IPS DF 6.9 (cell line): ENCODE data around the gene MEX3C.

ENCODE experiments used
- DNase-seq: peaks from one replicate; pipeline ENCODE4 v3.0.0-alpha.2; 2013; ENCODE audit warnings: low read depth, low spot score
- H3K27ac ChIP-seq: one replicate; pipeline ENCODE4 v1.5.1; 2013; ENCODE audit warnings: low read length, control low read depth
- H3K27me3 ChIP-seq: 2 replicates; pipeline ENCODE4 v1.6.1; 2013; ENCODE audit warnings: mild to moderate bottlenecking, low read length; ENCODE audit not compliant: control insufficient read depth, insufficient read depth
- H3K36me3 ChIP-seq: 2 replicates; pipeline ENCODE4 v1.6.1; 2013; ENCODE audit warnings: low read length; ENCODE audit not compliant: control insufficient read depth, insufficient read depth
- H3K4me1 ChIP-seq: 2 replicates; pipeline ENCODE4 v1.6.1; 2013; ENCODE audit warnings: low read length; ENCODE audit not compliant: control insufficient read depth, insufficient read depth
- H3K4me3 ChIP-seq: 2 replicates; pipeline ENCODE4 v1.5.1; 2013; ENCODE audit warnings: mild to moderate bottlenecking, low read length
- H3K9me3 ChIP-seq: 2 replicates; pipeline ENCODE4 v1.6.1; 2013; ENCODE audit warnings: low read length, inconsistent platforms; ENCODE audit not compliant: control insufficient read depth, insufficient read depth
- WGBS: extraction: QIAGEN DNeasy Blood & Tissue Kit; methylation state at CpG from one replicate; pipeline ENCODE4 v1.1.7; 2013; ENCODE audit warnings: mixed read lengths, missing lambda C conversion rate; ENCODE audit not compliant: insufficient read length, insufficient coverage; 5-methylcytosine and 5-hydroxymethylcytosine counted together

MEX3C gene

GRCh38 chr18:51212606-51213005 lies 15.1 kb upstream of the MEX3C start:
- Histone ChIP-seq H3K9me3 (no peaks in the 10 kb centered on the region), H3K27me3 (no peaks in the 10 kb centered on the region), H3K4me3 (no peak overlapping the region), H3K4me1 (no peaks in the 10 kb centered on the region), H3K36me3 (no peaks in the 10 kb centered on the region), H3K27ac (no peak overlapping the region)
- WGBS = no CpG with 5 or more reads among the region's 2 CpGs
- DNase-seq = no peak

GRCh38 chr18:51211552-51211951 lies 14.1 kb upstream of the MEX3C start:
- H3K4me3 ChIP-seq = no peak overlapping the region
- H3K27ac ChIP-seq = no peak overlapping the region
- H3K36me3 ChIP-seq = no peaks in the 10 kb centered on the region
- no peaks in the 10 kb centered on the region for H3K9me3 ChIP-seq
- H3K27me3 ChIP-seq = no peaks in the 10 kb centered on the region
- DNase-seq = no peak
- H3K4me1 ChIP-seq = no peaks in the 10 kb centered on the region
- WGBS = no CpG with 5 or more reads among the region's 4 CpGs

- Histone ChIP-seq H3K36me3 (no peaks in the 10 kb centered on the region), H3K9me3 (no peaks in the 10 kb centered on the region), H3K27ac (no peak overlapping the region), H3K27me3 (no peaks in the 10 kb centered on the region), H3K4me1 (no peaks in the 10 kb centered on the region), H3K4me3 (peak overlapping the region; percentile 99)
- no peak for DNase-seq
- WGBS = no CpG with 5 or more reads among the region's 102 CpGs
Observed at GRCh38 chr18:51196811-51197660, 445 bp downstream of the MEX3C start.

GRCh38 chr18:51196118-51196810 lies 1.2 kb downstream of the MEX3C start:
- H3K4me1 ChIP-seq = no peaks in the 10 kb centered on the region
- WGBS = no CpG with 5 or more reads among the region's 67 CpGs
- no peaks in the 10 kb centered on the region for H3K27me3 ChIP-seq
- H3K4me3 ChIP-seq = peak overlapping the region; percentile 99
- H3K36me3 ChIP-seq = no peaks in the 10 kb centered on the region
- no peaks in the 10 kb centered on the region for H3K9me3 ChIP-seq
- no peak overlapping the region for H3K27ac ChIP-seq
- DNase-seq = no peak

- DNase-seq = peak; percentile 47
- Histone ChIP-seq H3K27ac (no peak overlapping the region), H3K4me1 (no peaks in the 10 kb centered on the region), H3K27me3 (no peaks in the 10 kb centered on the region), H3K9me3 (no peaks in the 10 kb centered on the region), H3K4me3 (peak overlapping the region; percentile 99), H3K36me3 (no peaks in the 10 kb centered on the region)
- WGBS = no CpG with 5 or more reads among the region's 13 CpGs
Observed at GRCh38 chr18:51195451-51196117, 1.9 kb downstream of the MEX3C start.

GRCh38 chr18:51195086-51195450 lies 2.4 kb downstream of the MEX3C start:
- no peak for DNase-seq
- Histone ChIP-seq H3K9me3 (no peaks in the 10 kb centered on the region), H3K4me1 (no peaks in the 10 kb centered on the region), H3K36me3 (no peaks in the 10 kb centered on the region), H3K27me3 (no peaks in the 10 kb centered on the region), H3K27ac (no peak overlapping the region), H3K4me3 (peak overlapping the region; percentile 99; the same call in 1 of the 2 replicates)
- WGBS = no CpG with 5 or more reads among the region's 3 CpGs

- no peaks in the 10 kb centered on the region for H3K4me1 ChIP-seq
Observed at GRCh38 chr18:51194604-51195003, 2.9 kb downstream of the MEX3C start.

GRCh38 chr18:51193621-51194287 lies 3.7 kb downstream of the MEX3C start:
- DNase-seq = no peak
- Histone ChIP-seq H3K36me3 (no peaks in the 10 kb centered on the region; the same call in 1 of the 2 replicates), H3K4me1 (no peaks in the 10 kb centered on the region)

More at GRCh38 chr18:51194604-51195003, 2.9 kb downstream of the MEX3C start:
- peak overlapping the region; percentile 99; the same call in 1 of the 2 replicates for H3K4me3 ChIP-seq
- no peaks in the 10 kb centered on the region for H3K27me3 ChIP-seq
- DNase-seq = no peak
- no CpG with 5 or more reads among the region's 3 CpGs for WGBS
- H3K36me3 ChIP-seq = no peaks in the 10 kb centered on the region
- H3K9me3 ChIP-seq = no peaks in the 10 kb centered on the region
- H3K27ac ChIP-seq = no peak overlapping the region

GRCh38 chr18:51192696-51193095 lies 4.8 kb downstream of the MEX3C start:
- no peak for DNase-seq
- H3K27ac ChIP-seq = no peak overlapping the region
- H3K4me1 ChIP-seq = no peaks in the 10 kb centered on the region
- H3K9me3 ChIP-seq = no peaks in the 10 kb centered on the region
- H3K36me3 ChIP-seq = no peaks in the 10 kb centered on the region; the same call in 1 of the 2 replicates
- no peaks in the 10 kb centered on the region for H3K27me3 ChIP-seq
- H3K4me3 ChIP-seq = no peak overlapping the region
- whole genome bisulfite sequencing = no CpG with 5 or more reads among the region's 3 CpGs

More at GRCh38 chr18:51193621-51194287, 3.7 kb downstream of the MEX3C start:
- no peak overlapping the region for H3K4me3 ChIP-seq
- H3K27me3 ChIP-seq = no peaks in the 10 kb centered on the region
- WGBS = no CpG with 5 or more reads among the region's 5 CpGs
- H3K9me3 ChIP-seq = no peaks in the 10 kb centered on the region
- no peak overlapping the region for H3K27ac ChIP-seq

GRCh38 chr18:51192026-51192425 lies 5.5 kb downstream of the MEX3C start:
- DNase-seq = no peak
- H3K27ac ChIP-seq = no peak overlapping the region
- H3K4me1 ChIP-seq = no peaks in the 10 kb centered on the region
- H3K4me3 ChIP-seq = no peak overlapping the region
- no peaks in the 10 kb centered on the region for H3K9me3 ChIP-seq
- no peaks in the 10 kb centered on the region for H3K27me3 ChIP-seq
- WGBS = no CpG with 5 or more reads among the region's 2 CpGs
- no peaks in the 10 kb centered on the region; the same call in 1 of the 2 replicates for H3K36me3 ChIP-seq
